GM12801 (cell line): ENCODE results near the gene RNF144A.
A peak's percentile ranks its signal among the peaks of the same experiment; 100 is the strongest.

Source experiments
- CTCF ChIP-seq: IDR thresholded peaks from one replicate; pipeline ENCODE4 v1.5.1; 2011; ENCODE audit warnings: control low read depth; ENCODE audit not compliant: insufficient read length; ENCODE audit errors: extremely low read depth

The RNF144A gene

GRCh38 chr2:6893876-6894482 is 23.2 kb upstream of the RNF144A start:
- no peak for TF ChIP-seq CTCF

- peak; percentile 10 for TF ChIP-seq CTCF
These were observed 20.1 kb upstream of the RNF144A start for GRCh38 chr2:6896930-6897759.

- no peak for TF ChIP-seq CTCF
These were observed 11.5 kb upstream of the RNF144A start for GRCh38 chr2:6905668-6906067.

- no peak for TF ChIP-seq CTCF
These were observed 11.0 kb upstream of the RNF144A start for GRCh38 chr2:6906165-6906741.

GRCh38 chr2:6908291-6908690 is 8.9 kb upstream of the RNF144A start:
- no peak for TF ChIP-seq CTCF

GRCh38 chr2:6909431-6910385 is 7.5 kb upstream of the RNF144A start:
- no peak for TF ChIP-seq CTCF

- TF ChIP-seq CTCF: no peak
These were observed 5.5 kb upstream of the RNF144A start for GRCh38 chr2:6911721-6912120.
